ENCODE measurements around the gene DMD.

Gene DMD

DNA sequence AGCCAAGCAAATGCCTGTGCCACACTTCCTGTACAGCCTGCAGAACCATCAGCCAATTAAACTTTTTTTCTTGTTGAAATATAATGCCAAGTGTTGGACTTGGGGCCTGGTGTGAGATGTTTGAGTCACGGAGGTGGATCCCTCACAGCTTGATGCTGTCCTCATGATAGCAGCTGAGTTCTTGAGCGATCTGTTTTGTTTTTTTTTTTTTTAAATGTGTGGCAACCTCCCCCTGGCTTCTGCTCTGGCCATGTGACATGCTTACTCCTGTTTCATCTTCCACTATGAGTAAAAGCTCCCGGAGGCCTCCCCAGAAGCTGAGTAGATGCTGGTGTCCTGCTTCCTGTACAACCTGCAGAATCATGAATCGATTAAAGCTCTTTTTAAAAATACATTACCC, 1166.2 kb downstream of the DMD start:
- TF ChIP-seq EZH2phosphoT487 (IDR thresholded peaks at IDR 0.05; ENCODE audit: low read length): no peak
- no peak for TF ChIP-seq EZH2 (optimal IDR thresholded peaks at IDR 0.05; ENCODE audit: low read depth, low read length)
- TF ChIP-seq, protein P1, sequence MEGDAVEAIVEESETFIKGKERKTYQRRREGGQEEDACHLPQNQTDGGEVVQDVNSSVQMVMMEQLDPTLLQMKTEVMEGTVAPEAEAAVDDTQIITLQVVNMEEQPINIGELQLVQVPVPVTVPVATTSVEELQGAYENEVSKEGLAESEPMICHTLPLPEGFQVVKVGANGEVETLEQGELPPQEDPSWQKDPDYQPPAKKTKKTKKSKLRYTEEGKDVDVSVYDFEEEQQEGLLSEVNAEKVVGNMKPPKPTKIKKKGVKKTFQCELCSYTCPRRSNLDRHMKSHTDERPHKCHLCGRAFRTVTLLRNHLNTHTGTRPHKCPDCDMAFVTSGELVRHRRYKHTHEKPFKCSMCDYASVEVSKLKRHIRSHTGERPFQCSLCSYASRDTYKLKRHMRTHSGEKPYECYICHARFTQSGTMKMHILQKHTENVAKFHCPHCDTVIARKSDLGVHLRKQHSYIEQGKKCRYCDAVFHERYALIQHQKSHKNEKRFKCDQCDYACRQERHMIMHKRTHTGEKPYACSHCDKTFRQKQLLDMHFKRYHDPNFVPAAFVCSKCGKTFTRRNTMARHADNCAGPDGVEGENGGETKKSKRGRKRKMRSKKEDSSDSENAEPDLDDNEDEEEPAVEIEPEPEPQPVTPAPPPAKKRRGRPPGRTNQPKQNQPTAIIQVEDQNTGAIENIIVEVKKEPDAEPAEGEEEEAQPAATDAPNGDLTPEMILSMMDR (IDR thresholded peaks at IDR 0.05; ENCODE audit: low read length): no peak
- Histone ChIP-seq H3K9me3 (replicated peaks; ENCODE audit: insufficient read depth, low read length) (no peaks in the 10 kb centered on the region), H3K27ac (ENCODE audit: low read length) (no peak overlapping the region), H3K9ac (ENCODE audit: low read length) (no peak overlapping the region), H3K36me3 (replicated peaks; ENCODE audit: insufficient read depth, low read length) (no peaks in the 10 kb centered on the region), H3K9me2 (replicated peaks; ENCODE audit: insufficient read depth, low read length) (no peaks in the 10 kb centered on the region), H3K4me3 (ENCODE audit: low read length) (no peak overlapping the region), H4K20me1 (ENCODE audit: insufficient read depth, low read length) (no peaks in the 10 kb centered on the region), H2AFZ (ENCODE audit: low read length) (no peak overlapping the region), H3K4me1 (ENCODE audit: low read length) (no peaks in the 10 kb centered on the region), H3F3A (ENCODE audit: insufficient read depth, low read length) (no peaks in the 10 kb centered on the region), H3K79me2 (ENCODE audit: low read length) (no peaks in the 10 kb centered on the region), H3K27me3 (replicated peaks; ENCODE audit: insufficient read depth, low read length) (no peaks in the 10 kb centered on the region), H3K4me2 (ENCODE audit: low read depth, low read length) (no peak overlapping the region)
- no peak for DNase-seq

DNA sequence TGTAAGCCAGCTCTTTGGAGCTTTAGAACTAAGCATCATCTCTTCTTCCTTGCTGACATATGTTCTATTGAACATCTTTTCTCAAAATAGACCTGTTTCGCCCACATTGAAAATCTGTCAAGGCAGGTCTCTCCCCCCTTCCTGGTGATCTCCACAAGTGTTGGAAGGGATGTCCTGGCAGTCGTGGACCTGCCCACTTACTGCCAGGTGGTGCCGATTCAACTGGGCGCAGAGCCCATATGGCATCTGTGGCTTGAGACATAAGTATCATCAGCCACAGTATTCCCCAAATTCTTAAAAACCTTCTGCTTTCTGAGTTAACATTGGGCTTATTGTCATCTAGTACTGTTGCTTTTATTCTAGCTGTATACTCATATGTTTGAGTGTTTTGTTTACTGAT, 1170.2 kb downstream of the DMD start:
- Histone ChIP-seq H3K9me3 (replicated peaks; ENCODE audit: insufficient read depth, low read length) (no peaks in the 10 kb centered on the region), H3K4me2 (ENCODE audit: low read depth, low read length) (no peak overlapping the region)

DNA sequence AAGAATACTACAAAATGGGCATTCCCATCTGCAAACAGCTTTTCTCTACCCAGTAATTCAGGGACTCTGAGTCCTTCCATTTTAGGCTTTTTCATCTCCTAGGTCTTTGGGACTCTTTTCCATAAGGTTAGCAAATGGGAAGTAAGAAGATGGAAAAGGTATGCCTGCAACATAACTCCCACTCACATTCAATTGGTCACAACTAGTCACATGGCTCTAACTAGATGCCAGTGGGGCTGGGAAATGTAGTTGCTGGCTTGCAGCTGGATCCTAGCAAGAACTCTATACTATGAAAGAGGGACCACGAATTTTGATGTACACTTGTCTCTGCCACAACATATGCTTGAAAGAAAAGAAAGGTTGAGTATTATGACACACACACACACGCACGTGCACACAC, 1184.6 kb downstream of the DMD start:
- DNase-seq: no peak
- Histone ChIP-seq H3K4me1 (ENCODE audit: low read length) (no peaks in the 10 kb centered on the region), H3F3A (ENCODE audit: insufficient read depth, low read length) (no peaks in the 10 kb centered on the region), H3K9me3 (replicated peaks; ENCODE audit: insufficient read depth, low read length) (no peaks in the 10 kb centered on the region), H3K9ac (ENCODE audit: low read length) (no peak overlapping the region), H3K27ac (ENCODE audit: low read length) (no peak overlapping the region), H3K27me3 (replicated peaks; ENCODE audit: insufficient read depth, low read length) (no peaks in the 10 kb centered on the region), H3K4me2 (ENCODE audit: low read depth, low read length) (no peak overlapping the region), H3K4me3 (ENCODE audit: low read length) (no peak overlapping the region), H2AFZ (ENCODE audit: low read length) (no peak overlapping the region), H4K20me1 (ENCODE audit: insufficient read depth, low read length) (no peaks in the 10 kb centered on the region), H3K9me2 (replicated peaks; ENCODE audit: insufficient read depth, low read length) (no peaks in the 10 kb centered on the region), H3K36me3 (replicated peaks; ENCODE audit: insufficient read depth, low read length) (no peaks in the 10 kb centered on the region), H3K79me2 (ENCODE audit: low read length) (no peaks in the 10 kb centered on the region)
- no peak for TF ChIP-seq EZH2 (optimal IDR thresholded peaks at IDR 0.05; ENCODE audit: low read depth, low read length)
- no peak for TF ChIP-seq EZH2phosphoT487 (IDR thresholded peaks at IDR 0.05; ENCODE audit: low read length)
- TF ChIP-seq, protein P1 (IDR thresholded peaks at IDR 0.05; ENCODE audit: low read length): no peak

More for the DNA sequence above, 1170.2 kb downstream of the DMD start:
- Histone ChIP-seq H3K4me3 (ENCODE audit: low read length) (no peak overlapping the region), H3K4me1 (ENCODE audit: low read length) (no peaks in the 10 kb centered on the region), H3K27ac (ENCODE audit: low read length) (no peak overlapping the region), H3K36me3 (replicated peaks; ENCODE audit: insufficient read depth, low read length) (no peaks in the 10 kb centered on the region), H4K20me1 (ENCODE audit: insufficient read depth, low read length) (no peaks in the 10 kb centered on the region), H3K79me2 (ENCODE audit: low read length) (no peaks in the 10 kb centered on the region), H3K9ac (ENCODE audit: low read length) (no peak overlapping the region), H3F3A (ENCODE audit: insufficient read depth, low read length) (no peaks in the 10 kb centered on the region), H3K9me2 (replicated peaks; ENCODE audit: insufficient read depth, low read length) (no peaks in the 10 kb centered on the region), H2AFZ (ENCODE audit: low read length) (no peak overlapping the region), H3K27me3 (replicated peaks; ENCODE audit: insufficient read depth, low read length) (no peaks in the 10 kb centered on the region)
- DNase-seq: no peak
- TF ChIP-seq EZH2phosphoT487 (IDR thresholded peaks at IDR 0.05; ENCODE audit: low read length) (no peak), EZH2 (optimal IDR thresholded peaks at IDR 0.05; ENCODE audit: low read depth, low read length) (no peak)
- TF ChIP-seq, protein P1 (IDR thresholded peaks at IDR 0.05; ENCODE audit: low read length): no peak

All from MM.1S (cell line).